Measurements from ENCODE around the gene WDR17.

The WDR17 gene

GRCh38 chr4:176102414-176103063, 36.9 kb downstream of the WDR17 start:
- DNase-seq, result no peak

GRCh38 chr4:176107695-176108094, 42.1 kb downstream of the WDR17 start:
- DNase-seq, result no peak

GRCh38 chr4:176123710-176124407, 58.2 kb downstream of the WDR17 start:
- DNase-seq, result no peak

- no peak for DNase-seq
These were observed 59.4 kb downstream of the WDR17 start for GRCh38 chr4:176125063-176125462.

GRCh38 chr4:176134670-176135069, 69.0 kb downstream of the WDR17 start:
- no peak for DNase-seq

- no peak for DNase-seq
These were observed 72.0 kb downstream of the WDR17 start for GRCh38 chr4:176137631-176138030.

- no peak for DNase-seq
These were observed 73.9 kb downstream of the WDR17 start for GRCh38 chr4:176139518-176139917.

GRCh38 chr4:176142253-176142652, 76.6 kb downstream of the WDR17 start:
- no peak for DNase-seq

- no peak for DNase-seq
These were observed 84.2 kb downstream of the WDR17 start for GRCh38 chr4:176149680-176150355.

GRCh38 chr4:176150356-176150682, 84.7 kb downstream of the WDR17 start:
- no peak for DNase-seq

GRCh38 chr4:176150704-176151103, 85.1 kb downstream of the WDR17 start:
- DNase-seq, result no peak

GRCh38 chr4:176153124-176153523, 87.5 kb downstream of the WDR17 start:
- no peak for DNase-seq

- no peak for DNase-seq
These were observed 91.0 kb downstream of the WDR17 start for GRCh38 chr4:176156656-176157055.

- no peak for DNase-seq
These were observed 97.4 kb downstream of the WDR17 start for GRCh38 chr4:176163041-176163440.

- DNase-seq, result no peak
These were observed 119.4 kb downstream of the WDR17 start for GRCh38 chr4:176185051-176185450.

GRCh38 chr4:176186067-176186466, 120.4 kb downstream of the WDR17 start:
- DNase-seq, result no peak

GRCh38 chr4:176186671-176187395, 121.2 kb downstream of the WDR17 start:
- DNase-seq, result no peak

GRCh38 chr4:176187624-176188023, 122.0 kb downstream of the WDR17 start:
- DNase-seq, result no peak

GRCh38 chr4:176188654-176189053, 123.0 kb downstream of the WDR17 start:
- DNase-seq, result no peak

- DNase-seq, result no peak
These were observed 124.5 kb downstream of the WDR17 start for GRCh38 chr4:176189891-176190795.

GRCh38 chr4:176191974-176192373, 126.3 kb downstream of the WDR17 start:
- DNase-seq, result no peak

GRCh38 chr4:176193126-176193525, 127.5 kb downstream of the WDR17 start:
- DNase-seq, result no peak

GRCh38 chr4:176193938-176194337, 128.3 kb downstream of the WDR17 start:
- DNase-seq, result no peak

Data from T1000 (cell line).